ENCODE data around the gene TAF4.

- TF ChIP-seq CTCF (IDR thresholded peaks at IDR 0.05) (no peak), POLR2AphosphoS5 (IDR thresholded peaks at IDR 0.05) (no peak), POLR2A (IDR thresholded peaks at IDR 0.05) (no peak), EP300 (IDR thresholded peaks at IDR 0.05) (no peak)
Measured at GRCh38 chr20:61927826-61928541, 137.7 kb downstream of the TAF4 start.
